Measurements from ENCODE around the gene CABLES1. TPM values are rescaled to one million over a fixed set of nuclear protein-coding genes. Genes with fewer than 3 reads are reported as not detected.
A peak's percentile ranks its signal among the peaks of the same experiment; 100 is the strongest.

Gene CABLES1
- polyA plus RNA-seq, 1 donor (not counting 4 experiments of a cell fraction or from before 2014, with no cell fraction given), result 1.00 TPM

GRCh38 chr18:23135550-23136325, 453 bp downstream of the CABLES1 start:
- Histone ChIP-seq H3K27ac (ENCODE audit: control insufficient read depth, insufficient read depth, low read length) (no peak overlapping the region), H3K27me3 (ENCODE audit: control insufficient read depth, extremely low read depth, insufficient read depth, low read length) (peaks cover 29% of the 10 kb centered on the region), H3K4me3 (ENCODE audit: control insufficient read depth in 2 of 3, extremely low read depth in 1 of 3, insufficient read depth in 2 of 3, low read depth in 1 of 3, low read length in 3 of 3) (peak overlapping the region; percentile 45 to 68 (median 61)), H3K79me2 (ENCODE audit: control insufficient read depth, insufficient read depth, low read length) (no peaks in the 10 kb centered on the region), H3K36me3 (ENCODE audit: control insufficient read depth in 2 of 2, extremely low read depth in 1 of 2, insufficient read depth in 2 of 2, low read length in 2 of 2) (no peaks in the 10 kb centered on the region), H3K9ac (ENCODE audit: control insufficient read depth, extremely low read depth, insufficient read depth, low read length) (peak overlapping the region; percentile 64), H3K4me2 (ENCODE audit: control insufficient read depth, extremely low read depth, insufficient read depth, low read depth, low read length) (peak overlapping the region; percentile 75), H4K20me1 (ENCODE audit: control insufficient read depth, extremely low read depth, insufficient read depth, low read length) (no peaks in the 10 kb centered on the region), H3K9me1 (ENCODE audit: control insufficient read depth, extremely low read depth, insufficient read depth, low read length) (no peaks in the 10 kb centered on the region), H2AFZ (ENCODE audit: control insufficient read depth, low read length) (peak overlapping the region; percentile 84), H3K4me1 (ENCODE audit: control insufficient read depth, extremely low read depth, insufficient read depth, low read length) (peaks cover 26% of the 10 kb centered on the region), H3K9me3 (ENCODE audit: control insufficient read depth, low read depth, low read length) (no peaks in the 10 kb centered on the region)
- no peak for DNase-seq (ENCODE audit: low read depth, low spot score)
- TF ChIP-seq CTCF (optimal IDR thresholded peaks at IDR 0.05 in 1 of 3, IDR thresholded peaks at IDR 0.05 in 1 of 3, conservative IDR thresholded peaks at IDR 0.05 in 1 of 3; ENCODE audit: extremely low read depth in 1 of 3, insufficient read depth in 2 of 3, low read length in 3 of 3) (no peak), EZH2 (IDR thresholded peaks at IDR 0.05; ENCODE audit: low read length) (no peak)
- FAIRE-seq, result no peak
- dilution Hi-C loops (cut with MboI; ENCODE audit: extremely low pct_ligation_motif_present, low sequenced_read_pairs), result no loop called here

GRCh38 chr18:23136326-23137096, 1.2 kb downstream of the CABLES1 start:
- H3K27ac ChIP-seq (ENCODE audit: control insufficient read depth, insufficient read depth, low read length), result no peak overlapping the region

More at GRCh38 chr18:23136326-23137096, 1.2 kb downstream of the CABLES1 start:
- Histone ChIP-seq H3K9me1 (ENCODE audit: control insufficient read depth, extremely low read depth, insufficient read depth, low read length) (no peaks in the 10 kb centered on the region), H3K4me3 (ENCODE audit: control insufficient read depth in 2 of 3, extremely low read depth in 1 of 3, insufficient read depth in 2 of 3, low read depth in 1 of 3, low read length in 3 of 3) (peak overlapping the region; percentile 27 to 54 (median 29)), H3K36me3 (ENCODE audit: control insufficient read depth in 2 of 2, extremely low read depth in 1 of 2, insufficient read depth in 2 of 2, low read length in 2 of 2) (no peaks in the 10 kb centered on the region), H3K4me2 (ENCODE audit: control insufficient read depth, extremely low read depth, insufficient read depth, low read depth, low read length) (peak overlapping the region; percentile 62), H3K9me3 (ENCODE audit: control insufficient read depth, low read depth, low read length) (no peaks in the 10 kb centered on the region), H4K20me1 (ENCODE audit: control insufficient read depth, extremely low read depth, insufficient read depth, low read length) (no peaks in the 10 kb centered on the region), H3K4me1 (ENCODE audit: control insufficient read depth, extremely low read depth, insufficient read depth, low read length) (peaks cover 26% of the 10 kb centered on the region), H2AFZ (ENCODE audit: control insufficient read depth, low read length) (peak overlapping the region; percentile 51), H3K79me2 (ENCODE audit: control insufficient read depth, insufficient read depth, low read length) (no peaks in the 10 kb centered on the region), H3K9ac (ENCODE audit: control insufficient read depth, extremely low read depth, insufficient read depth, low read length) (peak overlapping the region; percentile 64), H3K27me3 (ENCODE audit: control insufficient read depth, extremely low read depth, insufficient read depth, low read length) (peaks cover 29% of the 10 kb centered on the region)
- DNase-seq (ENCODE audit: low read depth, low spot score), result no peak
- TF ChIP-seq EZH2 (IDR thresholded peaks at IDR 0.05; ENCODE audit: low read length) (peak; percentile 66), CTCF (optimal IDR thresholded peaks at IDR 0.05 in 1 of 3, IDR thresholded peaks at IDR 0.05 in 1 of 3, conservative IDR thresholded peaks at IDR 0.05 in 1 of 3; ENCODE audit: extremely low read depth in 1 of 3, insufficient read depth in 2 of 3, low read length in 3 of 3) (no peak)
- dilution Hi-C loops (cut with MboI; ENCODE audit: extremely low pct_ligation_motif_present, low sequenced_read_pairs), result no loop called here
- FAIRE-seq, result no peak

Data from keratinocyte (primary cell).